GM19099 (cell line): ENCODE measurements around the gene AQR.

Source experiments
- POLR2A ChIP-seq: IDR thresholded peaks from 3 replicates; pipeline ENCODE4 v1.6.1; 2011; ENCODE audit warnings: low read depth; ENCODE audit not compliant: insufficient read length; ENCODE audit errors: extremely low read depth

The AQR gene

GRCh38 chr15:34896183-34896582, 73.4 kb downstream of the AQR start:
- TF ChIP-seq POLR2A, result no peak

- TF ChIP-seq POLR2A, result no peak
Observed at GRCh38 chr15:34893967-34894366, 75.6 kb downstream of the AQR start.

GRCh38 chr15:34892963-34893591, 76.5 kb downstream of the AQR start:
- no peak for TF ChIP-seq POLR2A

DNA sequence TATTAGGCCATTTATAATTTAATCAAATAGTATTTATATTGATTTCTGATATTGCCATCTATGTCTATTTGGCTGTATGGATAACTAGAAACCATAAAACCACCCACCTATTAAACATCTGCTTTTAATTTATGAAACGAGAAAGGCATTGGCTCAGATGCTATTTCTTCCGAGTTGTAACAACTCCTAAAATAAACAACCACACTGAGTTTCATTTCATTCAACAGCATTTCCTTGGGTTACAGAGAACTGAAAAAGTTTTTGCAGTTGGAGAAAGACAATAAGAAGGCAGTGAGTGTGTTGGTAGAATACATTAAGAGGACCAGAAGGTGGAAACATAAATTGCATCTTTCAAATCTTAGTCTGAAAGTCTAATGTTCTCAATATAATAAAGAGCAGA, 79.1 kb downstream of the AQR start:
- no peak for TF ChIP-seq POLR2A

DNA sequence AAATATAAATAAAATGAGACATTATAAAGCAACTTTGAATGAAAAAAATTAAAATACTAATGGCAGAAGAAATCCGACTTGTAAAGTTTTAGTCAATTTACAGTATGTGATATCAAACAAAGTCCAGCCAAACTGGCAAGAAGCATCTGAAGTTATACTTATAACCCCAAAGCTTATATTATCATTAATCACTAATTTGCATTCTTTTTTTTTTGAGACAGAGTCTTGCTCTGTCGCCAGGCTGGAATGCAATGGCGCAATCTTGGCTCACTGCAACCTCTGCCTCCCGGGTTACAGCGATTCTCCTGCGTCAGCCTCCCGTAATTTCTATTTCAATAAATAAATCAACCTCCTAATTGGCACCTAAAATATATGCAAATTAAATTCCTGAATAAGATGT, 80.1 kb downstream of the AQR start:
- no peak for TF ChIP-seq POLR2A

- TF ChIP-seq POLR2A, result no peak
Observed at GRCh38 chr15:34886134-34886533, 83.4 kb downstream of the AQR start.

DNA sequence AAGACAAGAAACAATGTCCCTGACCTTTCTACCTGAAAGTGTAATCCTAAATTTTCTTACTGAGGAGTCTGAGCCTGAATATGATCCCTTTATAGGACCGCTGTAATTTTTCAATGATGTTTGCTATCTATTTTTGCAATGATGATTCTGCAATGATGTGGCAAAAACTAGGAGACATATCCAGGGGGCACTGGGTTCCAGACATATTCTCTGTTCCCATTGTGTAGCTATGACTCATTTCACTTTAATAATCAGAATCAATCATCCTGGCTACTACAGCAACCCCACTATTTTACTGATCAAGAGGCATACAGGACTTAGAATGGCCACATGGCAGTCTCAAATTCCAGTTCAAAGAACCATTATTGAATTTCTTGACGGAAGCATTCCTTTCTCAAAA, 85.9 kb downstream of the AQR start:
- TF ChIP-seq POLR2A, result no peak

- TF ChIP-seq POLR2A, result no peak
Observed at GRCh38 chr15:34883042-34883441, 86.5 kb downstream of the AQR start.

GRCh38 chr15:34879107-34879506, 90.4 kb downstream of the AQR start:
- no peak for TF ChIP-seq POLR2A

GRCh38 chr15:34876640-34877039, 92.9 kb downstream of the AQR start:
- TF ChIP-seq POLR2A, result no peak

GRCh38 chr15:34869110-34869509, 100.4 kb downstream of the AQR start:
- TF ChIP-seq POLR2A, result no peak

- TF ChIP-seq POLR2A, result no peak
Observed at GRCh38 chr15:34865531-34865930, 104.0 kb downstream of the AQR start.

- no peak for TF ChIP-seq POLR2A
Observed at GRCh38 chr15:34861214-34861613, 108.3 kb downstream of the AQR start.

GRCh38 chr15:34855893-34856292, 113.6 kb downstream of the AQR start:
- no peak for TF ChIP-seq POLR2A

- TF ChIP-seq POLR2A, result no peak
Observed at GRCh38 chr15:34855413-34855812, 114.1 kb downstream of the AQR start.

- no peak for TF ChIP-seq POLR2A
Observed at GRCh38 chr15:34854232-34854631, 115.3 kb downstream of the AQR start.

GRCh38 chr15:34853001-34853758, 116.4 kb downstream of the AQR start:
- no peak for TF ChIP-seq POLR2A

GRCh38 chr15:34851751-34852150, 117.8 kb downstream of the AQR start:
- TF ChIP-seq POLR2A, result no peak

GRCh38 chr15:34851007-34851406, 118.5 kb downstream of the AQR start:
- no peak for TF ChIP-seq POLR2A
